GM10266 (cell line): ENCODE data around the gene TUFM.
A peak's percentile ranks its signal among the peaks of the same experiment; 100 is the strongest.

ENCODE experiments used
- DNase-seq: peaks from one replicate; pipeline ENCODE4 v3.0.0; 2012; ENCODE audit errors: extremely low spot score
- TF ChIP-seq, protein P1 (sequence below): IDR thresholded peaks from 2 replicates; pipeline ENCODE4 v1.5.1; 2012; ENCODE audit warnings: mild to moderate bottlenecking, low read depth; ENCODE audit not compliant: control insufficient read depth, insufficient read depth; ENCODE audit errors: missing control alignments

TUFM gene

GRCh38 chr16:28878083-28878926 lies 32.2 kb upstream of the TUFM start, which contains the start of gene ATP2A1:
Gene ATP2A1, plus strand, starts transcription at chr16:28878488. Its CDS starts 184 bp downstream, at chr16:28878672.
- TF ChIP-seq, protein P1, sequence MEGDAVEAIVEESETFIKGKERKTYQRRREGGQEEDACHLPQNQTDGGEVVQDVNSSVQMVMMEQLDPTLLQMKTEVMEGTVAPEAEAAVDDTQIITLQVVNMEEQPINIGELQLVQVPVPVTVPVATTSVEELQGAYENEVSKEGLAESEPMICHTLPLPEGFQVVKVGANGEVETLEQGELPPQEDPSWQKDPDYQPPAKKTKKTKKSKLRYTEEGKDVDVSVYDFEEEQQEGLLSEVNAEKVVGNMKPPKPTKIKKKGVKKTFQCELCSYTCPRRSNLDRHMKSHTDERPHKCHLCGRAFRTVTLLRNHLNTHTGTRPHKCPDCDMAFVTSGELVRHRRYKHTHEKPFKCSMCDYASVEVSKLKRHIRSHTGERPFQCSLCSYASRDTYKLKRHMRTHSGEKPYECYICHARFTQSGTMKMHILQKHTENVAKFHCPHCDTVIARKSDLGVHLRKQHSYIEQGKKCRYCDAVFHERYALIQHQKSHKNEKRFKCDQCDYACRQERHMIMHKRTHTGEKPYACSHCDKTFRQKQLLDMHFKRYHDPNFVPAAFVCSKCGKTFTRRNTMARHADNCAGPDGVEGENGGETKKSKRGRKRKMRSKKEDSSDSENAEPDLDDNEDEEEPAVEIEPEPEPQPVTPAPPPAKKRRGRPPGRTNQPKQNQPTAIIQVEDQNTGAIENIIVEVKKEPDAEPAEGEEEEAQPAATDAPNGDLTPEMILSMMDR = no peak
- DNase-seq = no peak

DNA sequence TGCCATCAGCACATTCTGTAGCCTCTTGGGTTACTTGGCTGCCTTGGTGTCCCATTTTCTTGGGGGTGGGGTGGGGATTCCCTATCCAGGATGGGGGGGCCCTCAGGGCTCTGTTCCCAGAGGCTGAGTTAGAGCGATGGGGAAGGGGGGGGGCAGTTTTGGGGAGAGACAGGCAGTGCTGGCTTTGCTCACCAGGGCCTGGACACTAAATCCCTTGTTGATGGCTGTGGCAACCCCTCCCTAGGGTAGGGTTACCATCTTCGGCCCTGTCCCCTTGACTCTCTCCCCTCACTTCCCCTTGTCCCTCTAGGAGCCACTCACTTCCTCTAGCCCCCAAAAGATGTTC lies 31.5 kb upstream of the TUFM start:
- no peak for DNase-seq
- TF ChIP-seq, protein P1 = no peak

DNA sequence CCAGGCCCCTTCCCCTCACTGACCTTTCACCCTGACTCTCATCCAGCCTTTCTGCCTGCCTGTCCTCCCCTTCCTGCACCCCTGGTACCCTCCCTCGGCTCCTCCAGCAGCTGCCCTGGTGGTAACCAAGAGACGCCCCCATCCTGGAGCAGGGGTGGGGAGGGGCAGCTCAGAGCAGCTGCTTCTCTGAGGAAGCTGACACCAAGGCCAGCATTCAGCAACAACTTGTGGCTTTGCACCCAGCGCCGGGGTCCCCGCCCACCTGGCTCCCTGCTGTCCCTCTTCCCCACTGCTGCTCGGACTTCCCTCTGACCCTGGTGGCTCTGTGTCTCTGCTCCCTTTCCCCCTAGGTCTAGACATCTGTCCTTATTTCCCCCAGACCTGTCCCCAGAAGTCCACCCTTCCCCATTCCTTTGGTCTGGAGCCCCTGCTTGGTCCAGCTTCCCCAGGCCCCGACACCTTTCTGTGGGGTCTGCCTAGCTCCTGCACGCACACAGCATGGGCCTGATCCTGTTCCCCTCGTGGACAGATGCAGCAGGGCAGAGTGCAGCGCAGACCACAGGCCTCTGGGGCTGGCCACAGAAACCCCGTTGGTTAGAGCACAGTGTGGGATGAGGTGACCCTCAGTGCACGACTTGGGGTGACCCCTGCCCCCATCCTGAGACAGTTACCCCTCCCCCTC lies 31.0 kb upstream of the TUFM start:
- TF ChIP-seq, protein P1 = no peak
- DNase-seq = no peak

DNA sequence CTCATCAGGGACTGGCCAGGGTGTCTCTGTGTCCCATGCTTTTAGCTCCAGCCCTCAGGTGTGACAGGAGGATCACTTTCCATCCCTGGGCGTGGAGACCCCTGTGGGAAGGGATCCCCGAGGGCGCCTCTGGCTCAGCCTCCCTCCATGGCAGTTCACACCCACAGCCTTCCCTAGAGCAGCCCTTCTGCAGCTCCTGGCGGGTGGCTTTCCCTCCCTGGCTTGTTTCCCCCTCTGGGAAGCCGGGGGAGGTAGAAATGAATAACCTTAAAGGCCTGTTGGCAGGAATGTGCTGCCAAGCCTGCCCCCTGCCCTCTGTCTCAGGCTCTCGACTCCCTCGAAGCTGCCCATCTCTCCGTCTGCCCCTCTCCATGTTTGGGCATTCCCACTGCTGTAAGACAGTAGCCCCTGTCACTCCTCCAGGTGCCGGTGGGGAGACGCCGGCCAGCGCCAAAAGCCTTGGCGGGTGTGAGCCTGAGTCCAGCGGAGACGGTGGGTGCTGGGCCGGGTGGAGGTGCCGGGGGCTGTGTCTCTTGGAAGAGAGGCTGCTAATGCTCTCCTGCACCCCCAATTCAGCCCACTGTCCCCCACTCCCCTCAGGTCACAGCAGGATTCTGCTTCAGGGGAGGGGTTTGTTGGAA lies 30.0 kb upstream of the TUFM start:
- DNase-seq = no peak
- TF ChIP-seq, protein P1 = no peak

DNA sequence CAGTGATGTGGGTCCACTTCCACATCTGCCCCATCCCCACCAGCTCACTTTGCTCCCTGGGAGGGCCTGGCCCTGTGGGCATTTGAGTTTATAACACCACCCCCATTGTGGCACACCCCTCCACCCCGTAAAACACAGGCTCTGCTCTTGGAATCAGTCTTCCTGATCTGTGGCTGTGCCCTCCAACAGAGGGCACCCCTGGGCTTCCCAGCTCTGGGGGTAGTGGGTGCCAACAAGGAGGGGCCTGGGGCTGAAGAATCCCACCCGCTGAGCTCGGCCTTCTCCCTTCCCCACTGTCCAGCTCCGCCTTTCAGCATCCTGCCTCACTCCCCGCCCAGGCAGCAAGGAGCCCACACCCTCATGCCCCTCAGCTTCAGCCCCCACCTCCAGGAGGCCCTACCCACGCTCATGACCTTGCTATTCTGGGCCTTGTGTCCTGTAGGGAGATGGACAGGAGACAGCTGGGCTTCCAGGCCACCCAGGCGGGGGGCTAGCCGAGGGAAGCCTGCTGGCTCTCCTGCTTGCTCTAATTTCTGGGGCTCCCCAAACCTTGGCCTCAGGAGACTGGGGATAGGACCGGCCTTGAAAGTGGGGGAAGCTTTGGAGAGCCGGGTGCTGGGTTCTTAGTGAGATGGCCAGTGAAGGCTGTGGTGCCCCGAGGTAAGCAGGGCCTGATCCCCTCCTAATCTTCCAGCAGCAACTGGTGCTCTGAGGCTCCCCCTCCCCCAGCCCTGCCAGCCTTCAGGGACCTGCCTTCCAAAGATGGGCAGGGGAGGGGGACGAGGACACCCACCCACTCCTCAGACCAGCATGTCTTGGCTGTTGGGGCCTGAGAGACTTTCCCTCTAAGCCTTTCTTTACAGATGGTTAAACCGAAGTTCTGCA lies 29.2 kb upstream of the TUFM start:
- TF ChIP-seq, protein P1 = peak; percentile 17
- DNase-seq = no peak

- TF ChIP-seq, protein P1 = no peak
- no peak for DNase-seq
These were observed 28.3 kb upstream of the TUFM start for GRCh38 chr16:28874406-28874805.
